Astrocyte (in vitro differentiated cells and primary cell): ENCODE results near the gene CEP19. TPM values are rescaled to one million over a fixed set of nuclear protein-coding genes. Genes with fewer than 3 reads are reported as not detected.

ENCODE experiments used
- DNase-seq: peaks from one replicate; pipeline ENCODE4 v3.0.0-alpha.2; 2010; ENCODE audit warnings: low read depth
- FAIRE-seq: peaks from 2 replicates; lab custom pipeline; 2011; peaks lifted over from hg19 to GRCh38; lab: Jason Lieb, UNC
- H2AFZ ChIP-seq: 2 replicates; pipeline ENCODE4 v1.6.0; 2012; ENCODE audit warnings: low read depth, low read length, inconsistent platforms
- H3K27ac ChIP-seq: 2 replicates; pipeline ENCODE4 v1.5.1; 2011; ENCODE audit warnings: low read depth, low read length, inconsistent platforms
- H3K27me3 ChIP-seq: 2 replicates; pipeline ENCODE4 v1.6.0; 2011; ENCODE audit warnings: low read length, inconsistent platforms; ENCODE audit not compliant: insufficient read depth
- H3K36me3 ChIP-seq: 2 replicates; pipeline ENCODE4 v1.5.1; 2011; ENCODE audit warnings: low read length, inconsistent platforms; ENCODE audit not compliant: insufficient read depth
- H3K4me1 ChIP-seq: 2 replicates; pipeline ENCODE4 v1.5.1; 2011; ENCODE audit warnings: low read length, inconsistent platforms; ENCODE audit not compliant: insufficient read depth
- H3K4me2 ChIP-seq: 2 replicates; pipeline ENCODE4 v1.6.0; 2012; ENCODE audit warnings: low read length, inconsistent platforms
- H3K4me3 ChIP-seq: 2 replicates; pipeline ENCODE4 v1.5.1; 2011; ENCODE audit warnings: low read depth, mild to moderate bottlenecking, low read length, inconsistent platforms; ENCODE audit not compliant: insufficient read depth
- H3K79me2 ChIP-seq: 2 replicates; pipeline ENCODE4 v1.6.0; 2012; ENCODE audit warnings: mild to moderate bottlenecking, low read length, inconsistent platforms; ENCODE audit not compliant: insufficient read depth
- H3K9ac ChIP-seq: 2 replicates; pipeline ENCODE4 v1.6.0; 2012; ENCODE audit warnings: mild to moderate bottlenecking, low read length, inconsistent platforms
- H3K9me3 ChIP-seq: 2 replicates; pipeline ENCODE4 v1.5.1; 2012; ENCODE audit warnings: low read depth, mild to moderate bottlenecking, low read length, inconsistent platforms; ENCODE audit not compliant: insufficient read depth
- H4K20me1 ChIP-seq: 2 replicates; pipeline ENCODE4 v1.6.0; 2012; ENCODE audit warnings: low read length, inconsistent platforms; ENCODE audit not compliant: insufficient read depth
- H3K27ac Mint-ChIP-seq: one replicate; pipeline ENCODE4 v1.8.0; 2021; ENCODE audit warnings: mild to moderate bottlenecking, mixed read lengths; ENCODE audit not compliant: unreplicated experiment
- H3K27me3 Mint-ChIP-seq: one replicate; pipeline ENCODE4 v1.8.0; 2021; ENCODE audit warnings: low read depth, mixed read lengths; ENCODE audit not compliant: unreplicated experiment
- H3K36me3 Mint-ChIP-seq: one replicate; pipeline ENCODE4 v1.8.0; 2021; ENCODE audit warnings: low read depth, mixed read lengths; ENCODE audit not compliant: unreplicated experiment
- H3K4me1 Mint-ChIP-seq: one replicate; pipeline ENCODE4 v1.8.0; 2021; ENCODE audit warnings: low read depth, mixed read lengths; ENCODE audit not compliant: unreplicated experiment
- H3K4me3 Mint-ChIP-seq: one replicate; pipeline ENCODE4 v1.8.0; 2021; ENCODE audit warnings: mild to moderate bottlenecking, moderate library complexity, mixed read lengths; ENCODE audit not compliant: unreplicated experiment
- H3K9me3 Mint-ChIP-seq: one replicate; pipeline ENCODE4 v1.8.0; 2021; ENCODE audit warnings: mild to moderate bottlenecking, mixed read lengths; ENCODE audit not compliant: unreplicated experiment
- CTCF ChIP-seq: IDR thresholded peaks from 2 replicates; pipeline ENCODE4 v1.5.1; 2011; ENCODE audit warnings: low read depth, mild to moderate bottlenecking, inconsistent platforms, low read length, moderate library complexity; ENCODE audit not compliant: insufficient read depth
- EZH2 ChIP-seq: IDR thresholded peaks from 2 replicates; pipeline ENCODE4 v1.6.1; 2012; ENCODE audit warnings: mild to moderate bottlenecking, low read length, inconsistent platforms; ENCODE audit not compliant: insufficient read depth
- total RNA-seq: library from RNA; stranded (reverse); gene quantifications from 2 replicates; pipeline ENCODE4 v1.2.1, GENCODE V29; 2021

Gene CEP19
- total RNA-seq, 1 donor from 2014 or later = 2.8 TPM

GRCh38 chr3:196706731-196707130, 5.3 kb downstream of the CEP19 start:
- Mint-ChIP-seq H3K4me3 (no peak overlapping the region), H3K36me3 (no peaks in the 10 kb centered on the region), H3K4me1 (no peaks in the 10 kb centered on the region), H3K27me3 (peaks cover 2% of the 10 kb centered on the region), H3K9me3 (no peaks in the 10 kb centered on the region), H3K27ac (no peak overlapping the region)
- no peak overlapping the region for H3K4me2 ChIP-seq
- peaks cover 5% of the 10 kb centered on the region for H3K4me1 ChIP-seq
- H3K9me3 ChIP-seq = no peaks in the 10 kb centered on the region
- no peak overlapping the region for H3K27ac ChIP-seq
- DNase-seq = no peak
- no peaks in the 10 kb centered on the region for H4K20me1 ChIP-seq
- H3K36me3 ChIP-seq = no peaks in the 10 kb centered on the region
- no peak for FAIRE-seq
- H3K9ac ChIP-seq = no peak overlapping the region
- no peak overlapping the region for H3K4me3 ChIP-seq
- TF ChIP-seq CTCF (no peak), EZH2 (no peak)
- H3K27me3 ChIP-seq = no peaks in the 10 kb centered on the region
- H3K79me2 ChIP-seq = no peaks in the 10 kb centered on the region
- H2AFZ ChIP-seq = no peak overlapping the region

- no peak overlapping the region for H3K4me3 ChIP-seq
- H3K79me2 ChIP-seq = no peaks in the 10 kb centered on the region
- Mint-ChIP-seq H3K27ac (no peak overlapping the region), H3K9me3 (no peaks in the 10 kb centered on the region), H3K27me3 (peaks cover 3% of the 10 kb centered on the region), H3K4me1 (no peaks in the 10 kb centered on the region), H3K36me3 (no peaks in the 10 kb centered on the region), H3K4me3 (no peak overlapping the region)
- no peaks in the 10 kb centered on the region for H4K20me1 ChIP-seq
- FAIRE-seq (no peak), DNase-seq (no peak)
- H3K4me2 ChIP-seq = no peak overlapping the region
- peaks cover 1% of the 10 kb centered on the region for H3K4me1 ChIP-seq
- H3K9me3 ChIP-seq = no peaks in the 10 kb centered on the region
- H2AFZ ChIP-seq = no peak overlapping the region
- no peaks in the 10 kb centered on the region for H3K36me3 ChIP-seq
- no peaks in the 10 kb centered on the region for H3K27me3 ChIP-seq
- H3K9ac ChIP-seq = no peak overlapping the region
- TF ChIP-seq EZH2 = no peak
- TF ChIP-seq CTCF = no peak
- H3K27ac ChIP-seq = no peak overlapping the region
Observed at GRCh38 chr3:196706327-196706726, 5.7 kb downstream of the CEP19 start.

GRCh38 chr3:196700801-196701200, 11.2 kb downstream of the CEP19 start:
- Mint-ChIP-seq H3K36me3 (no peaks in the 10 kb centered on the region), H3K4me1 (peaks cover 6% of the 10 kb centered on the region)
- H3K4me2 ChIP-seq = no peak overlapping the region

More at GRCh38 chr3:196700801-196701200, 11.2 kb downstream of the CEP19 start:
- H3K9me3 ChIP-seq = no peaks in the 10 kb centered on the region
- no peaks in the 10 kb centered on the region for H3K27me3 ChIP-seq
- Mint-ChIP-seq H3K9me3 (no peaks in the 10 kb centered on the region), H3K4me3 (no peak overlapping the region), H3K27me3 (peaks cover 3% of the 10 kb centered on the region), H3K27ac (no peak overlapping the region)
- H4K20me1 ChIP-seq = no peaks in the 10 kb centered on the region
- TF ChIP-seq EZH2 (no peak), CTCF (no peak)
- no peaks in the 10 kb centered on the region for H3K4me1 ChIP-seq
- no peak for FAIRE-seq
- no peaks in the 10 kb centered on the region for H3K79me2 ChIP-seq
- no peak for DNase-seq
- H3K9ac ChIP-seq = no peak overlapping the region
- no peak overlapping the region for H3K4me3 ChIP-seq
- H2AFZ ChIP-seq = no peak overlapping the region
- H3K27ac ChIP-seq = no peak overlapping the region
- H3K36me3 ChIP-seq = no peaks in the 10 kb centered on the region
